ENCODE measurements around the gene JADE1.
A peak's percentile ranks its signal among the peaks of the same experiment; 100 is the strongest.

Gene JADE1

GRCh38 chr4:128819082-128819742 is 9.7 kb downstream of the JADE1 start:
- ATAC-seq (ENCODE audit: low read depth) (no peak), DNase-seq (ENCODE audit: low spot score in 2 of 2) (no peak)
- no peak overlapping the region for H3K27ac Mint-ChIP-seq
- H3K36me3 Mint-ChIP-seq, result peaks cover 2% of the 10 kb centered on the region
- no peaks in the 10 kb centered on the region for H3K27me3 Mint-ChIP-seq
- no peaks in the 10 kb centered on the region for H3K9me3 Mint-ChIP-seq
- no peak overlapping the region for H3K4me3 Mint-ChIP-seq
- H3K4me1 Mint-ChIP-seq, result peaks cover 14% of the 10 kb centered on the region

DNA sequence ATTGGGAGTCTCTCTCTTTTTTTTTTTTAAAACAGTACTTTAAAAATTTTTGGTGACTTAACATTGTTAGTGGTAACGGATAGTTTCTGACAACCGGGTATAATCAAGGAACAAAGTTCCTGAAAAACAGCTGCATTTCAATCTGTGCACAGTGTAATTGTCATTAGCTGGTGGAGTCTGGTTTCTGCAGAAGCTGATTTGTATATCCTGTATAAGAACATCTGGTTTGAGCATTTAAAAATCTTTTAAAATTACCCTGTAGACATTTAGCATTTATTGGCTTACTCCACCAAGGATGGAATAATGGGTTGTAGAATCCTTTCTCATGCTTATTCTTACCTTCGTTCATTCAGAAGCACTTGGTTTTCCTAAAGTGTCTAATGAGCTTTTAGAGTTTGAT is 11.2 kb downstream of the JADE1 start:
- H3K4me1 Mint-ChIP-seq, result peaks cover 21% of the 10 kb centered on the region
- H3K27me3 Mint-ChIP-seq, result no peaks in the 10 kb centered on the region
- H3K9me3 Mint-ChIP-seq, result no peaks in the 10 kb centered on the region
- DNase-seq (ENCODE audit: low spot score in 2 of 2) (no peak), ATAC-seq (ENCODE audit: low read depth) (no peak)
- H3K27ac Mint-ChIP-seq, result no peak overlapping the region
- no peak overlapping the region for H3K4me3 Mint-ChIP-seq
- peaks cover 2% of the 10 kb centered on the region for H3K36me3 Mint-ChIP-seq

DNA sequence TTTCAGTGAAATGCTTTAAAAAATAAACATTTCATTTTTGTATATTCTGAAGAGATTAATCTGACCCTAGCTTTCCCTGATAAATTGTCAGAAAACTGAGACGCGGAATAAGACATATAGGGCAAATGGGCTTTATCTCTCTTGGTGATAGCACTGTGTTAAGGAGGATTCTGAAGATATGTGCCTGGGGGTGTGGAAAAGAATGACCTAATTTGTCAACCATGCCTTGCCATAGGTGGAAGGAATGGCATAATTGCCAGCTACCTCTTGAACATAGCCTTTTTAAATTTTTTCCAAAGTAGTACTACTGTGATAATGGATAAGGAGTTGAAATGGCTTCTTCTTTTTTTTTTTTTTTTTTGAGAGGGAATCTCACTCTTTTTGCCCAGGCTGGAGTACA is 11.7 kb downstream of the JADE1 start:
- Mint-ChIP-seq H3K27ac (no peak overlapping the region), H3K4me3 (no peak overlapping the region), H3K4me1 (peaks cover 24% of the 10 kb centered on the region), H3K27me3 (no peaks in the 10 kb centered on the region), H3K9me3 (no peaks in the 10 kb centered on the region), H3K36me3 (peaks cover 2% of the 10 kb centered on the region)
- DNase-seq (ENCODE audit: low spot score in 2 of 2), result no peak
- ATAC-seq (ENCODE audit: low read depth), result no peak

DNA sequence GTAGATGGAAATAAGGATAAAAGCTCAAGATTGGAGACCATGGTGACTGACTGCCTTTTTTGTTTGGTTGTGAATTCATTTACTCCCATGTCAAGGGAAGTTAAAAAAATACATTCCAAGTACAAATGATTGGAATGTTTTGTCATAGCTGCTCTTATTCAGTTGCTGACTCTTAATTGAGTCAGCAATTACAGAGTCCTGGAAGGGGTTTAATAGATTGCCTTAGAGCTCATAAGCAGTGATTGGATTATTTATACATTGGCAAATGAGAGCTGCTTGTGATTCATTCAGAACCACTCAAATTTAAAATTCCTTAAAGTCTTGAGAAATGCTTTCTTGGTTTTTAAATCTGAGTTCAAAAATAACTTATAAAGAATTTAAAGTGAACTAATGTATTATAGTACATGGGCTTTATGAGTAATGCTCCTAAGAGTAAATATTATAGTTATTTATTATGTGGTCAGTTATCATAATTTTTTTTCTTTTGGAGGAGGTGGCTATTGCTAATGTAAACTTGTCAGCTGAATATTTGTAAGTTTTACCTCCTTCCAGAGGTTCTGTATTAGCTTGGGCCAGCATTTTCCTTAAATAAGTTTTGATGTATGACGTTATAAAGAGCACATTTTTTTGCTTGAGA is 13.6 kb downstream of the JADE1 start:
- ATAC-seq (ENCODE audit: low read depth) (no peak), DNase-seq (ENCODE audit: low spot score in 2 of 2) (no peak)
- Mint-ChIP-seq H3K27ac (no peak overlapping the region), H3K27me3 (no peaks in the 10 kb centered on the region), H3K4me3 (no peak overlapping the region), H3K4me1 (peaks cover 39% of the 10 kb centered on the region), H3K9me3 (no peaks in the 10 kb centered on the region), H3K36me3 (no peaks in the 10 kb centered on the region)

DNA sequence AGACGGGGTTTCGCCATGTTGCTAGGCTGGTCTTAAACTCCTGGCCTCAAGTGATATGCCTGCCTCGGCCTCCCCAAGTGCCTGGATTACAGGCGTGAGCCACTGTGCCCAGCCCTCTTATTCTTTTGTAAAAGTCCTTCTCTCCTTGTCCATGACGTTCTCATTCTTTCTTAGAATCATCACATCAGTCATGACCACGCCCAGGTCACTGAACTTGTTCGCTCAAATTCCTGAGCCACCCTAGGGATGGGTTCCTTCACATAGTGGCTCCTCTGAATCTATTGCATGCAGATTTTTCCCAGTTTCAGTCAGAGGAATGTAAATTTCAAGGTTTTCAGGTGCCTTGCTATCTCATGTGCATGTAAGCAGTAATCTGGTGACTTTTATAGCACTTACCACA is 15.7 kb downstream of the JADE1 start:
- H3K36me3 Mint-ChIP-seq, result peaks cover 10% of the 10 kb centered on the region
- DNase-seq (ENCODE audit: low spot score in 2 of 2), result no peak
- ATAC-seq (ENCODE audit: low read depth), result no peak

DNA sequence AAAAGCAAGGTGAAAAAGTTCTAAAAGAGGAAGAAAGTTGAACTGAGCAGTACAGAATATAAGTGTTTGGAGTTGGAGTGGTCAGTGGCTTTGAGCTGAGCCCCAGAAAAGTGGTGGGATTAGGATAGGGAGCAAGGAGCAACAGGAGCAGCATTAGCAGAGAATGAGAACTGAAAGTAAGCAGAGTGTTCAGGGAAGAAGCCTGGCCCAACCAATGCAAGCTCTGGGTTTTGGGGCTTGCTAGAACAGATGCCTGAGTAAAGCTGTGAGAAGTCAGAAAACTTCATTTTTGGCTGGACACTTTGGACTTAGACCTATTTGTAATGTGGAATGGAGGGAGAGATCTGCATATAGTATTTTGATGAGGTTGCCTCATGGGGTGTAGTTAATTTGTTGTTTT is 17.8 kb downstream of the JADE1 start:
- H3K4me1 Mint-ChIP-seq, result peaks cover 48% of the 10 kb centered on the region
- H3K4me3 Mint-ChIP-seq, result no peak overlapping the region
- H3K9me3 Mint-ChIP-seq, result peaks cover 2% of the 10 kb centered on the region
- no peak for ATAC-seq (ENCODE audit: low read depth)
- peaks cover 15% of the 10 kb centered on the region for H3K36me3 Mint-ChIP-seq
- H3K27ac Mint-ChIP-seq, result peak overlapping the region; percentile 62
- H3K27me3 Mint-ChIP-seq, result no peaks in the 10 kb centered on the region
- no peak for DNase-seq (ENCODE audit: low spot score in 2 of 2)

More for the DNA sequence above, 15.7 kb downstream of the JADE1 start:
- Mint-ChIP-seq H3K9me3 (peaks cover 2% of the 10 kb centered on the region), H3K27ac (peak overlapping the region; percentile 62), H3K4me1 (peaks cover 34% of the 10 kb centered on the region), H3K4me3 (no peak overlapping the region), H3K27me3 (no peaks in the 10 kb centered on the region)

DNA sequence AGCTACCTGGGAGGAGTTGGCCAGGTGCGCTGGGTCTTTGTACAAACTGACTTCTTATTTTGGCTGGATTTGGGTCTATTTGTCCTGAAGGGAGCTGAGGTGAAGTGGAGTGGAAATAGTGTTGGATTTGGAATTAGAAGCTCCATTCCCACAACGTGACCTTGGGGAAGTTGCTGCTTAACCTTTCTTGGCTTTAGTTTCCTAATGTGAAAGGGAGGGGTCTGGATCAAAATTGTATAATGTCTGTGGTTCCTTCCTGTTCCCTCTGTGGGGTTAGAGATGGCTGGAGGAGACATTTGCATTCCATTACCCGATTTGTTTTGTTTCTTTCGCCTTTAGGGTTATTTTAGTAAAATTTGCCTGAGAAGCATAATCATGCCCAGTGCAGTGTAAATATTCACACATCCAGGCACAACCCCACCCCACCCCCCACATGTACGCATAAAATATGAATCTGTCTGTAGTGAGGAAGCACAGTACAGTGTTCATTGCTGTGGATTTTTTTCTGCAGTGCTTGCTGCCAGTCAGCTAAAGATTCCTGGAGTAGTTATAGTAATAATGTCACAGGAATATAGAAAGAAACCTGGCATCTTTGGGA is 21.5 kb downstream of the JADE1 start:
- no peak for DNase-seq (ENCODE audit: low spot score in 2 of 2)
- peaks cover 2% of the 10 kb centered on the region for H3K9me3 Mint-ChIP-seq
- peak overlapping the region; percentile 30 for H3K4me3 Mint-ChIP-seq
- H3K27me3 Mint-ChIP-seq, result no peaks in the 10 kb centered on the region
- ATAC-seq (ENCODE audit: low read depth), result no peak
- H3K36me3 Mint-ChIP-seq, result peaks cover 23% of the 10 kb centered on the region
- peak overlapping the region; percentile 62 for H3K27ac Mint-ChIP-seq
- peaks cover 45% of the 10 kb centered on the region for H3K4me1 Mint-ChIP-seq

DNA sequence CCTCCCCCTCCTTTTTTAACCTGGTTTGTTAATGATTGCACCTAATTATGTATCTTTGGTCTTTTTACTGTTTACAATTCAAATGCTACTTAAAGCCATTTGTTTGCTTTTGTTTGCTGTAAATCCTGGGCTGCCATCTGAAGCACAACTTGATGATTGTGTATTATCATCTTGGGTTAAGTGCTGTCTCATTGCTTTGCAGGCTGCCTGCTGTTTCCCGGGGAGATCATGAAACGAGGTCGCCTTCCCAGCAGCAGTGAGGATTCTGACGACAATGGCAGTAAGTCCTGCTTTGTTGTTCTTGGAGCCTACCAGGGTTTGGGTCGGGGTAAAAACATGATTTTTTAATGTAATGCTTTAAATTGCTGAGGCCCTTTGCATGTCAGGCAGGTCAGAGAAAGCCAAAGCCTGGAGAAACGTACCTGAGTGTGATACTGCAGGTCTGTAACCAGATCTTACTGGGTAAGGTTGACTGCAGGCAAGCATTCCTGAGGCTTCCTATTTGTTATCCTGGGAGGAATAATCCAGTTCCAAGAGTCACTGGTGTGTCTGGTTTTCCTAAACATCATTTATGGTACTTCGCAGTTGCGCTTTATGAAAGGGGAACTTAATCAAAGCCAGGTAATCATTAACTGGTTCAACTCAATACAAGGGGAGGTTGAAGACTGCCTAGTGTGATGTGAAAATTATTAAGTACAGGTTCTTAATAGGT is 22.2 kb downstream of the JADE1 start:
- Mint-ChIP-seq H3K27me3 (no peaks in the 10 kb centered on the region), H3K4me3 (no peak overlapping the region), H3K9me3 (peaks cover 2% of the 10 kb centered on the region), H3K4me1 (peaks cover 41% of the 10 kb centered on the region), H3K36me3 (peaks cover 23% of the 10 kb centered on the region), H3K27ac (peak overlapping the region; percentile 62)
- DNase-seq (ENCODE audit: low spot score in 2 of 2) (no peak), ATAC-seq (ENCODE audit: low read depth) (no peak)

DNA sequence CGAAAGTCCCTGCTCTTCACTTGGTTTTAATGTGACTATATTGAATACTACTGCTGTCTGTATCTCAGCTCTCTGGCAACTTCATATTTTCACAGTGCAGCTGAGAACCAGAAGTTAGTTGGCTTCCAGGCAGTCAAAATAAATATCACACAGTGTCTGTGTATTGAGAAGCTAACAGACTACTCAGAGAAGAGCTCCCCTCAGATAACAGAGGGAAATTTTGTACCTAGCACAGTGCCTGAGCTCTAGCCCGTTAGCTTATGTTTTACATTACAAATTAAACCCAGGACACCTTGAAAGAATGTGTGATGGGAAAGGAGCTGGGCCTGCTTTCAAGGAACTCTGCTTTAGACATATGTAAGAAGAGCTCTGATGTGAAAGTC is 22.7 kb downstream of the JADE1 start:
- peak overlapping the region; percentile 62 for H3K27ac Mint-ChIP-seq
- DNase-seq (ENCODE audit: low spot score in 2 of 2) (no peak), ATAC-seq (ENCODE audit: low read depth) (no peak)
- peaks cover 41% of the 10 kb centered on the region for H3K4me1 Mint-ChIP-seq
- H3K36me3 Mint-ChIP-seq, result peaks cover 25% of the 10 kb centered on the region
- peaks cover 2% of the 10 kb centered on the region for H3K9me3 Mint-ChIP-seq
- no peak overlapping the region for H3K4me3 Mint-ChIP-seq
- no peaks in the 10 kb centered on the region for H3K27me3 Mint-ChIP-seq

DNA sequence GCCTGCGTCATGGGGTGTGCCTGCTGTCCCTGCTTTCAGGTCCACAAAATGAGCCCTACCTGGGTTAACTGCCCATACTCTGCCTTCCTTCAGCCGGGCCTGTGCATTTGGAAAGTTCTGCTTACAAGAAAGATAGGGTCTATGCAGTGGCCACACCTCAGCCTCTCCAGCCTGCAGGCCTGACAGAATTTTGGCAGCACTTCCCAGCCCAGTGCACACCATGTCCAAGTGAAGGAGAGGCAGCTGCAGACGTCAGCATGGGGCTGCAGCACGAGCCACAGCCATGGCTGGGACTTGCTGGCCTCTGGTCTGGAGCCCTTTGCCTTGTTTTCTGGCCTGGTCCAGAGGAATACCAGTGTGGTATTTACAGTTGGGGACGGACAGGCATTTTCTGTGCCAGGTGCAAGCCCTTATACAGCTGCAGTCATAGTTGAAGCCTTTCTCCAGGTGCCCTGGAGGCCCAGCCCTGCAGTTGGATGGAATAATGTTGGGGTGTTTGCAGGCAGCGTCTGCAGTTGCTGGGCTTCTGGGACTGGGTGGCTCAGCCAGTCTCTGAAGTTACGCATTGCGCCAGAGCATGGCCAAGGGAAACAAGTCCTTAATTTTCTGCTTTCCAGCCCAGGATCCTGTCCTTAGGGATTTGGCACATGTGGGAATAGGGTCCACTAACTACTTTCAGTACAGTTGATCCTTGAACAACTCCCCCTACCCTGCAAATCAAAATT is 26.2 kb downstream of the JADE1 start:
- no peaks in the 10 kb centered on the region for H3K27me3 Mint-ChIP-seq
- H3K27ac Mint-ChIP-seq, result no peak overlapping the region
- ATAC-seq (ENCODE audit: low read depth), result no peak
- peaks cover 39% of the 10 kb centered on the region for H3K4me1 Mint-ChIP-seq
- no peak overlapping the region for H3K4me3 Mint-ChIP-seq
- no peaks in the 10 kb centered on the region for H3K9me3 Mint-ChIP-seq
- H3K36me3 Mint-ChIP-seq, result peaks cover 14% of the 10 kb centered on the region
- DNase-seq (ENCODE audit: low spot score in 2 of 2), result no peak

DNA sequence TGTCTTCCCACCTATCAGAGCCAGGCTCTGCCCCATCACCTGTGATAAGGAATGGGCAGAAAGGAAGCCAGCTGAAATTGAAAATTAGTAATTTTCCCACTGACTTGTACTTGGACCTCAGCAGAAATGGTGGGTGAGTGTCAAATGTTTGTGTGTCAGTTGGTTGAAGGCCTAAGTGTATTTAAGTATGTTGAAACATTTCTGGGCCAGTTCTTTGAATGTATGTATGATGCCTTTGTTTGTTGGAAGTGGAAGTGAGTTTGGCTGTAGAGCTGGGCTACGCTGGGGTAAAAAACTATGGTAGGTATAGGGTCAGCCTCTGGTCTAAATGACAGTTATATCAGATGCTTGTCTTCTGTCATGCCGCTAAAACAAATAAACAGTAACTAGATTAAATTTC is 27.7 kb downstream of the JADE1 start:
- DNase-seq (ENCODE audit: low spot score in 2 of 2) (no peak), ATAC-seq (ENCODE audit: low read depth) (no peak)
- Mint-ChIP-seq H3K27ac (peak overlapping the region; percentile 67), H3K36me3 (peaks cover 19% of the 10 kb centered on the region), H3K4me1 (peaks cover 38% of the 10 kb centered on the region), H3K9me3 (no peaks in the 10 kb centered on the region), H3K27me3 (no peaks in the 10 kb centered on the region), H3K4me3 (no peak overlapping the region)

DNA sequence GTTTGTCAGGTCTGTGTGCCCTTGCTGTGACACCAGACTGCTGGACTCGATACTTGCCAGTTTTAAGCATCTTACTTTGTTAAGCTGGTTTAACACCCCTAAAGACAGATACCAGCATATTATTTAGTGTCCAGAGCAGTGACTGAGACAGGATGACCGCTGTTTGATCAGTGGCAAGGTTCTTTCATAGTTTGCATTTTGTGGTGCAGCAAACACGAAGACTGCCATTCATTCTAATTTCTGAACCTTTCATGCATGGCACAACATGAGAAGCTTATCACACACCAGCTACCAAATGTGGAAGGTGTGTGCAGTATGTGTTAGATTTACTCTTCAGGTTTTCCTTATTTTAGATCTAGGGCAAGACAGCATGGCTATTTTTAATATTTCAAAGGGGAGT is 28.2 kb downstream of the JADE1 start:
- ATAC-seq (ENCODE audit: low read depth) (no peak), DNase-seq (ENCODE audit: low spot score in 2 of 2) (no peak)
- no peaks in the 10 kb centered on the region for H3K9me3 Mint-ChIP-seq
- H3K27ac Mint-ChIP-seq, result peak overlapping the region; percentile 67
- H3K4me1 Mint-ChIP-seq, result peaks cover 34% of the 10 kb centered on the region
- H3K27me3 Mint-ChIP-seq, result no peaks in the 10 kb centered on the region
- H3K4me3 Mint-ChIP-seq, result no peak overlapping the region
- H3K36me3 Mint-ChIP-seq, result peaks cover 17% of the 10 kb centered on the region

DNA sequence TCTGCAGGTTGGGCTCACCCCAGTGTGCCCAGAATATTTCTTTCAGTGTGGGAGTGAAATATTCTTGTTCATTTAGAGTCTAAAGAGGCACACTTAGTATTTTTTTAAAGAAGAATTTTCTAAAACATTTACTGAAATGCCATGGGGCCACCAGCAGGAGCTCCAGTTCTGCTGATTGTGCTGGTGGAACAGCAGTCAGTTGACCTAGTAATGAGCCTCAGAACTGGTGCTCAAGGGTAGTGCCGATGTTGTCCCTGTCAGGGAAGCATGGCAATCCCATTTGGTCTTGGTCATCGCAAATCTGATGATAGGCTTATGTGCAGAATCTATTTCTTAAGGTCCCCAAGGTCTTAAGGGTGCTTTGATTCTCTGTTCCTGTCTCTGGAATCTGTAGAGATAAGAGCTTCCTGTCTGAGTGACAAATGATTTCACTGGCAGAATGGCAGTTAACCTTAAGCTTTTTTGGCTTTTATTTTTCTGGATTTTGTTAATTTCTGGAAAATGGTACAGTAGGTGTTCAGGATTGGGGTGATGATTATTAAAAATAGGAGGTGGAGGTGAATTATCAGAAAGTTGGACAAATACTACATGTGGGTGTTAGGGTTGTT is 31.3 kb downstream of the JADE1 start:
- ATAC-seq (ENCODE audit: low read depth), result no peak
- DNase-seq (ENCODE audit: low spot score in 2 of 2), result no peak
- H3K9me3 Mint-ChIP-seq, result no peaks in the 10 kb centered on the region
- H3K36me3 Mint-ChIP-seq, result peaks cover 31% of the 10 kb centered on the region
- H3K4me3 Mint-ChIP-seq, result no peak overlapping the region
- H3K27ac Mint-ChIP-seq, result peak overlapping the region; percentile 62
- H3K4me1 Mint-ChIP-seq, result peaks cover 29% of the 10 kb centered on the region
- H3K27me3 Mint-ChIP-seq, result no peaks in the 10 kb centered on the region

All from memory B cell (primary cell).